ENCODE measurements around the gene SLC31A1. TPM values are rescaled to one million over a fixed set of nuclear protein-coding genes. Genes with fewer than 3 reads are reported as not detected.
A peak's percentile ranks its signal among the peaks of the same experiment; 100 is the strongest.

The SLC31A1 gene
- total and polyA plus RNA-seq, 2 of the 13 experiments (the other 11 are each of a cell fraction or from before 2014, with no cell fraction given) = 62.9 to 70.0 TPM

DNA sequence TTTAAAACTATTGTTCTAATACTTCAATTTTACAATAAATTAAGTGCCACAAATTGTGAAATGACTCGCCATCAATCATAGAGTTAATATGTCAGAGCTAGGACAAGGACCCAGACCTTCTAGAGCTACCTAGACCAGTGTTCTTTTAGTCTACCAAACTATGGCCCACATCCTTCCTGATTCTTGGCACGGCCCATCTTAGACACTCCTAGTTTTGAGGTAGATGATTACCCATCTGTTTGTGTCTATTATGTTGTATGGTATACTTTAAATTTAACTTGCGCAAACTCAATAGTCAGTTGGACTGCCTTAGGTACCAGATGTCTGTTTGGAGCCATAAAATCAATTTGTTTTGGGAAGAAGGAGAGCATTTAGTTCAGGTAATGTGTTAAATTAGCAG lies 36.5 kb downstream of the SLC31A1 start:
- H2AFZ ChIP-seq (ENCODE audit: low read length) = no peak overlapping the region
- ChIA-PET POLR2A (no interaction called here), CTCF (ENCODE audit: low intra/inter-chr PET ratio, low total read pairs) (no interaction called here)
- DNase-seq (ENCODE audit: low spot score) = no peak
- no peaks in the 10 kb centered on the region for H3K9me3 ChIP-seq (ENCODE audit: low read length)
- no peak for ATAC-seq
- no peak overlapping the region for H3K4me2 ChIP-seq (ENCODE audit: low read depth, low read length)
- peaks cover 16% of the 10 kb centered on the region for H3K4me1 ChIP-seq (ENCODE audit: insufficient read depth, low read length)
- TF ChIP-seq ZNF138 (CRISPR knock-in tag; IDR thresholded peaks at IDR 0.05; ENCODE audit: low read depth) (no peak), PCBP1 (IDR thresholded peaks at IDR 0.05; ENCODE audit: borderline replicate concordance, low read depth, low read length) (no peak)
- TF ChIP-seq, protein P1, sequence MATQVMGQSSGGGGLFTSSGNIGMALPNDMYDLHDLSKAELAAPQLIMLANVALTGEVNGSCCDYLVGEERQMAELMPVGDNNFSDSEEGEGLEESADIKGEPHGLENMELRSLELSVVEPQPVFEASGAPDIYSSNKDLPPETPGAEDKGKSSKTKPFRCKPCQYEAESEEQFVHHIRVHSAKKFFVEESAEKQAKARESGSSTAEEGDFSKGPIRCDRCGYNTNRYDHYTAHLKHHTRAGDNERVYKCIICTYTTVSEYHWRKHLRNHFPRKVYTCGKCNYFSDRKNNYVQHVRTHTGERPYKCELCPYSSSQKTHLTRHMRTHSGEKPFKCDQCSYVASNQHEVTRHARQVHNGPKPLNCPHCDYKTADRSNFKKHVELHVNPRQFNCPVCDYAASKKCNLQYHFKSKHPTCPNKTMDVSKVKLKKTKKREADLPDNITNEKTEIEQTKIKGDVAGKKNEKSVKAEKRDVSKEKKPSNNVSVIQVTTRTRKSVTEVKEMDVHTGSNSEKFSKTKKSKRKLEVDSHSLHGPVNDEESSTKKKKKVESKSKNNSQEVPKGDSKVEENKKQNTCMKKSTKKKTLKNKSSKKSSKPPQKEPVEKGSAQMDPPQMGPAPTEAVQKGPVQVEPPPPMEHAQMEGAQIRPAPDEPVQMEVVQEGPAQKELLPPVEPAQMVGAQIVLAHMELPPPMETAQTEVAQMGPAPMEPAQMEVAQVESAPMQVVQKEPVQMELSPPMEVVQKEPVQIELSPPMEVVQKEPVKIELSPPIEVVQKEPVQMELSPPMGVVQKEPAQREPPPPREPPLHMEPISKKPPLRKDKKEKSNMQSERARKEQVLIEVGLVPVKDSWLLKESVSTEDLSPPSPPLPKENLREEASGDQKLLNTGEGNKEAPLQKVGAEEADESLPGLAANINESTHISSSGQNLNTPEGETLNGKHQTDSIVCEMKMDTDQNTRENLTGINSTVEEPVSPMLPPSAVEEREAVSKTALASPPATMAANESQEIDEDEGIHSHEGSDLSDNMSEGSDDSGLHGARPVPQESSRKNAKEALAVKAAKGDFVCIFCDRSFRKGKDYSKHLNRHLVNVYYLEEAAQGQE (IDR thresholded peaks at IDR 0.05; ENCODE audit: borderline replicate concordance in 1 of 2, low read depth in 1 of 2, low read length in 2 of 2) = no peak
- H3K9ac ChIP-seq (ENCODE audit: insufficient read depth, low read depth, low read length) = no peak overlapping the region
- FAIRE-seq = no peak
- H3K4me3 ChIP-seq (replicated peaks in 1 of 3; ENCODE audit: insufficient read depth in 1 of 3, low read depth in 2 of 3, low read length in 3 of 3) = no peak overlapping the region
- WGBS (ENCODE audit: low lambda C conversion rate) = 97% methylated on average over 3 of the region's 3 CpGs
- H3K79me2 ChIP-seq (ENCODE audit: insufficient read depth, low read length) = peaks cover 5% of the 10 kb centered on the region
- in situ Hi-C loops (cut with HindIII; ENCODE audit: extremely low pct_ligation_motif_present, low pct_unique_long_range_greater_than_20kb) (no loop called here), intact Hi-C loops (cut with micrococcal nuclease; ENCODE audit: unreplicated experiment) (no loop called here)
- no peaks in the 10 kb centered on the region for H3K27me3 ChIP-seq (ENCODE audit: control insufficient read depth in 1 of 2, insufficient read depth in 2 of 2, low read length in 2 of 2)
- H3K36me3 ChIP-seq (replicated peaks in 1 of 2; ENCODE audit: control insufficient read depth in 1 of 2, insufficient read depth in 2 of 2, low read length in 2 of 2) = peaks cover 27 to 62% of the 10 kb centered on the region in 2 experiments
- H4K20me1 ChIP-seq (ENCODE audit: insufficient read depth, low read length) = no peaks in the 10 kb centered on the region
- no peak overlapping the region for H3K27ac ChIP-seq (ENCODE audit: extremely low read length, insufficient read depth, low read length)
- no TSS peak for BruUV-seq (replicated peaks)

DNA sequence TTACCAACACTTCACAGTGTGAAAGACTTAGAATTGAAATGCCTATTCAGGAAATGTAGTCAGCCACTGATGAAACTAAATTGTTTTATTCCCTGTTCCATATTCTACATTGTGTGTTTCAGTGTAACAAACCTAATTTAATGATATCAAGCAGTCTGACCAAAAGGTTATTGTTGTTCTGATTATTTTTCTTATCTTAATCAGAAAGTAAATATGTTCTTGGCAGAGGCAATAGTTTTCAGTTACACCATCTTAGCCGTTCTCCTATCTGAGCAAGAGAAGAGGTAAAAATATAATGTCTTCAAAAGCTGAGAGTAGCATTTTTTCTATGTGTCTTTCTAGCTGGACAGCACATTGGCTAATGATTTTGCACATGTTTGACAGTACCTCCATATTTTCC lies 36.9 kb downstream of the SLC31A1 start:
- no peak overlapping the region for H3K4me3 ChIP-seq (replicated peaks in 1 of 3; ENCODE audit: insufficient read depth in 1 of 3, low read depth in 2 of 3, low read length in 3 of 3)
- intact Hi-C loops (cut with micrococcal nuclease; ENCODE audit: unreplicated experiment) = no loop called here

More for the DNA sequence above, 36.9 kb downstream of the SLC31A1 start:
- DNase-seq (ENCODE audit: low spot score) (no peak), FAIRE-seq (no peak), ATAC-seq (no peak)
- Histone ChIP-seq H3K36me3 (replicated peaks in 1 of 2; ENCODE audit: control insufficient read depth in 1 of 2, insufficient read depth in 2 of 2, low read length in 2 of 2) (peaks cover 27 to 62% of the 10 kb centered on the region in 2 experiments), H3K27me3 (ENCODE audit: control insufficient read depth in 1 of 2, insufficient read depth in 2 of 2, low read length in 2 of 2) (no peaks in the 10 kb centered on the region), H3K9me3 (ENCODE audit: low read length) (no peaks in the 10 kb centered on the region), H2AFZ (ENCODE audit: low read length) (no peak overlapping the region), H3K4me1 (ENCODE audit: insufficient read depth, low read length) (peaks cover 18% of the 10 kb centered on the region), H3K9ac (ENCODE audit: insufficient read depth, low read depth, low read length) (no peak overlapping the region), H3K79me2 (ENCODE audit: insufficient read depth, low read length) (peaks cover 5% of the 10 kb centered on the region), H4K20me1 (ENCODE audit: insufficient read depth, low read length) (no peaks in the 10 kb centered on the region), H3K27ac (ENCODE audit: extremely low read length, insufficient read depth, low read length) (no peak overlapping the region), H3K4me2 (ENCODE audit: low read depth, low read length) (no peak overlapping the region)
- no peak for TF ChIP-seq ZBTB42 (CRISPR knock-in tag; IDR thresholded peaks at IDR 0.05)
- TF ChIP-seq, protein P2, sequence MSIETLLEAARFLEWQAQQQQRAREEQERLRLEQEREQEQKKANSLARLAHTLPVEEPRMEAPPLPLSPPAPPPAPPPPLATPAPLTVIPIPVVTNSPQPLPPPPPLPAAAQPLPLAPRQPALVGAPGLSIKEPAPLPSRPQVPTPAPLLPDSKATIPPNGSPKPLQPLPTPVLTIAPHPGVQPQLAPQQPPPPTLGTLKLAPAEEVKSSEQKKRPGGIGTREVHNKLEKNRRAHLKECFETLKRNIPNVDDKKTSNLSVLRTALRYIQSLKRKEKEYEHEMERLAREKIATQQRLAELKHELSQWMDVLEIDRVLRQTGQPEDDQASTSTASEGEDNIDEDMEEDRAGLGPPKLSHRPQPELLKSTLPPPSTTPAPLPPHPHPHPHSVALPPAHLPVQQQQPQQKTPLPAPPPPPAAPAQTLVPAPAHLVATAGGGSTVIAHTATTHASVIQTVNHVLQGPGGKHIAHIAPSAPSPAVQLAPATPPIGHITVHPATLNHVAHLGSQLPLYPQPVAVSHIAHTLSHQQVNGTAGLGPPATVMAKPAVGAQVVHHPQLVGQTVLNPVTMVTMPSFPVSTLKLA (IDR thresholded peaks at IDR 0.05) = peak; percentile 25; the same call in 1 of the 2 replicates
- TF ChIP-seq GZF1 (CRISPR knock-in tag; IDR thresholded peaks at IDR 0.05) = no peak
- no peak for TF ChIP-seq SP2 (CRISPR knock-in tag; IDR thresholded peaks at IDR 0.05)
- no peak for TF ChIP-seq MIXL1 (CRISPR knock-in tag; IDR thresholded peaks at IDR 0.05)
- no peak for TF ChIP-seq ZNF790 (CRISPR knock-in tag; IDR thresholded peaks at IDR 0.05; ENCODE audit: borderline replicate concordance)
- no peak for TF ChIP-seq ZKSCAN1 (IDR thresholded peaks at IDR 0.05; ENCODE audit: low read length)
- no TSS peak for BruUV-seq (replicated peaks)
- CTCF ChIA-PET (ENCODE audit: low intra/inter-chr PET ratio, low total read pairs) = no interaction called here
- POLR2A ChIA-PET = no interaction called here
- in situ Hi-C loops (cut with HindIII; ENCODE audit: extremely low pct_ligation_motif_present, low pct_unique_long_range_greater_than_20kb) = no loop called here
- 84% methylated on average over 1 of the region's 1 CpG for WGBS (ENCODE audit: low lambda C conversion rate)

Measured in HepG2 (cell line).